Dermis microvascular lymphatic vessel endothelial cell (primary cell): ENCODE results near the gene NBPF11. TPM values are rescaled to one million over a fixed set of nuclear protein-coding genes. Genes with fewer than 3 reads are reported as not detected.

Experiments
- total RNA-seq: library from RNA; depleted of rRNA; stranded (reverse); fragments of >200 nt; gene quantifications from 2 replicates; pipeline ENCODE4 v1.2.1, GENCODE V29; 2014

The NBPF11 gene
- total RNA-seq, 1 donor from 2014 or later: 2.7 TPM

Other genes with a start within 250 kb of the NBPF11 start
- gene GJA8, start 249.5 kb downstream of the NBPF11 start, total RNA-seq: not detected in 2 replicates
- gene GPR89B, start 223.9 kb downstream of the NBPF11 start, total RNA-seq: 9.6 and 12.8 TPM in 2 replicates